ENCODE measurements around the gene TMEM120A.

GRCh38 chr7:75992083-75992755 lies 2.2 kb downstream of the TMEM120A start:
- TF ChIP-seq CTCF (IDR thresholded peaks at IDR 0.05), result no peak
- TF ChIP-seq TCF7L2 (IDR thresholded peaks at IDR 0.05; ENCODE audit: low read depth, low read length), result no peak
- no peak for TF ChIP-seq POLR2AphosphoS5 (IDR thresholded peaks at IDR 0.05; ENCODE audit: low read depth, low read length)
- TF ChIP-seq SIN3A (IDR thresholded peaks at IDR 0.05; ENCODE audit: borderline replicate concordance, insufficient read depth, low read depth, low read length), result no peak

Measured in Panc1 (cell line).